ENCODE results near the gene JTB.

DNA sequence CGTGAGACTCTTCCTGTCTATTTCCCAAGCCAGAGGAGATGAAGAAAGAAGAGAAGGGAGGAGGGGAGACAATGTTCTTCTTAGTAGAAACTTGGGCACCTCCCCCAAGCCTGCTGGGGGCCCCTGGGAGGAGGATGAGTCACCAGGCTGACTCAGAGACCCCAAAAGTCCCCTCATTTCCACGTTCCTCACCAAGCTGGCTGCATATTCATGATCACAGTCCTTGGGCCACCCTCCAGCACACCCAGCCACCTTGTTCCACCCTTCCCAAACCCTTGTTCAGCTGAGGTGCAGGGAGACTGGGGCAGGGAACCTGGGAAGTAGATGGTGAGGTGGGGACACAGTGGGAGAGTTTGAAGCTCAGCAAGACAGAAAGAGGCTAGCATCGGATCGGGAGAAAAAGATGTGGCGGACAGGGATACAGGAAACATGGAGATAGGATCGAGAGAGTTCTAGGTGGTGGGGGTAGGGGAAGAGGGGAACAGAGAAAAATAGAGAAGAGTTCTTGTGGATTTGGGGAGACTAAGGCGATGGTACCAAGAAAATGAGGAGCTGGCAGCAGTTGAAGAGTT is 8.0 kb upstream of the JTB start:
- no peak for TF ChIP-seq TAF1 (IDR thresholded peaks at IDR 0.05; ENCODE audit: borderline replicate concordance, low read depth, low read length)
- TF ChIP-seq CTCF (IDR thresholded peaks at IDR 0.05), result no peak
- TF ChIP-seq EP300 (IDR thresholded peaks at IDR 0.05; ENCODE audit: borderline replicate concordance in 1 of 2, low read depth in 1 of 2, low read length in 1 of 2), result no peak
- TF ChIP-seq PBX3 (IDR thresholded peaks at IDR 0.05), result no peak
- no peak for TF ChIP-seq MEF2A (IDR thresholded peaks at IDR 0.05; ENCODE audit: borderline replicate concordance, low read depth)
- 0 out of 2 replicates have a peak, but pooled peaks have one; percentile 34 for TF ChIP-seq MAX (IDR thresholded peaks at IDR 0.05; ENCODE audit: low read depth)
- 0 out of 2 replicates have a peak, but pooled peaks have one; percentile 25 for TF ChIP-seq TCF12 (IDR thresholded peaks at IDR 0.05)
- TF ChIP-seq RCOR1 (IDR thresholded peaks at IDR 0.05; ENCODE audit: low read length), result no peak
- TF ChIP-seq GATA2 (CRISPR knock-in tag; IDR thresholded peaks at IDR 0.05), result no peak
- no peak for TF ChIP-seq CHD2 (IDR thresholded peaks at IDR 0.05; ENCODE audit: low read length, partially characterized antibody)
- no peak for TF ChIP-seq MXI1 (IDR thresholded peaks at IDR 0.05; ENCODE audit: low read depth, low read length)
- TF ChIP-seq JUND (IDR thresholded peaks at IDR 0.05), result peak; percentile 77
- TF ChIP-seq, protein P1, sequence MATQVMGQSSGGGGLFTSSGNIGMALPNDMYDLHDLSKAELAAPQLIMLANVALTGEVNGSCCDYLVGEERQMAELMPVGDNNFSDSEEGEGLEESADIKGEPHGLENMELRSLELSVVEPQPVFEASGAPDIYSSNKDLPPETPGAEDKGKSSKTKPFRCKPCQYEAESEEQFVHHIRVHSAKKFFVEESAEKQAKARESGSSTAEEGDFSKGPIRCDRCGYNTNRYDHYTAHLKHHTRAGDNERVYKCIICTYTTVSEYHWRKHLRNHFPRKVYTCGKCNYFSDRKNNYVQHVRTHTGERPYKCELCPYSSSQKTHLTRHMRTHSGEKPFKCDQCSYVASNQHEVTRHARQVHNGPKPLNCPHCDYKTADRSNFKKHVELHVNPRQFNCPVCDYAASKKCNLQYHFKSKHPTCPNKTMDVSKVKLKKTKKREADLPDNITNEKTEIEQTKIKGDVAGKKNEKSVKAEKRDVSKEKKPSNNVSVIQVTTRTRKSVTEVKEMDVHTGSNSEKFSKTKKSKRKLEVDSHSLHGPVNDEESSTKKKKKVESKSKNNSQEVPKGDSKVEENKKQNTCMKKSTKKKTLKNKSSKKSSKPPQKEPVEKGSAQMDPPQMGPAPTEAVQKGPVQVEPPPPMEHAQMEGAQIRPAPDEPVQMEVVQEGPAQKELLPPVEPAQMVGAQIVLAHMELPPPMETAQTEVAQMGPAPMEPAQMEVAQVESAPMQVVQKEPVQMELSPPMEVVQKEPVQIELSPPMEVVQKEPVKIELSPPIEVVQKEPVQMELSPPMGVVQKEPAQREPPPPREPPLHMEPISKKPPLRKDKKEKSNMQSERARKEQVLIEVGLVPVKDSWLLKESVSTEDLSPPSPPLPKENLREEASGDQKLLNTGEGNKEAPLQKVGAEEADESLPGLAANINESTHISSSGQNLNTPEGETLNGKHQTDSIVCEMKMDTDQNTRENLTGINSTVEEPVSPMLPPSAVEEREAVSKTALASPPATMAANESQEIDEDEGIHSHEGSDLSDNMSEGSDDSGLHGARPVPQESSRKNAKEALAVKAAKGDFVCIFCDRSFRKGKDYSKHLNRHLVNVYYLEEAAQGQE (IDR thresholded peaks at IDR 0.05; ENCODE audit: low read depth, low read length), result no peak
